Smooth muscle cell of bladder (primary cell): ENCODE data around the gene DAZ1. TPM values are rescaled to one million over a fixed set of nuclear protein-coding genes. Genes with fewer than 3 reads are reported as not detected.

Source experiments
- total RNA-seq: library from RNA; depleted of rRNA; stranded (reverse); fragments of >200 nt; gene quantifications from 2 replicates; pipeline ENCODE4 v1.2.3, GENCODE V29; 2014

The DAZ1 gene, protein sequence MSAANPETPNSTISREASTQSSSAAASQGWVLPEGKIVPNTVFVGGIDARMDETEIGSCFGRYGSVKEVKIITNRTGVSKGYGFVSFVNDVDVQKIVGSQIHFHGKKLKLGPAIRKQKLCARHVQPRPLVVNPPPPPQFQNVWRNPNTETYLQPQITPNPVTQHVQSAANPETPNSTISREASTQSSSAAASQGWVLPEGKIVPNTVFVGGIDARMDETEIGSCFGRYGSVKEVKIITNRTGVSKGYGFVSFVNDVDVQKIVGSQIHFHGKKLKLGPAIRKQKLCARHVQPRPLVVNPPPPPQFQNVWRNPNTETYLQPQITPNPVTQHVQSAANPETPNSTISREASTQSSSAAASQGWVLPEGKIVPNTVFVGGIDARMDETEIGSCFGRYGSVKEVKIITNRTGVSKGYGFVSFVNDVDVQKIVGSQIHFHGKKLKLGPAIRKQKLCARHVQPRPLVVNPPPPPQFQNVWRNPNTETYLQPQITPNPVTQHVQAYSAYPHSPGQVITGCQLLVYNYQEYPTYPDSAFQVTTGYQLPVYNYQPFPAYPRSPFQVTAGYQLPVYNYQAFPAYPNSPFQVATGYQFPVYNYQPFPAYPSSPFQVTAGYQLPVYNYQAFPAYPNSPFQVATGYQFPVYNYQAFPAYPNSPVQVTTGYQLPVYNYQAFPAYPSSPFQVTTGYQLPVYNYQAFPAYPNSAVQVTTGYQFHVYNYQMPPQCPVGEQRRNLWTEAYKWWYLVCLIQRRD
- total RNA-seq: not detected in 2 replicates

DNA sequence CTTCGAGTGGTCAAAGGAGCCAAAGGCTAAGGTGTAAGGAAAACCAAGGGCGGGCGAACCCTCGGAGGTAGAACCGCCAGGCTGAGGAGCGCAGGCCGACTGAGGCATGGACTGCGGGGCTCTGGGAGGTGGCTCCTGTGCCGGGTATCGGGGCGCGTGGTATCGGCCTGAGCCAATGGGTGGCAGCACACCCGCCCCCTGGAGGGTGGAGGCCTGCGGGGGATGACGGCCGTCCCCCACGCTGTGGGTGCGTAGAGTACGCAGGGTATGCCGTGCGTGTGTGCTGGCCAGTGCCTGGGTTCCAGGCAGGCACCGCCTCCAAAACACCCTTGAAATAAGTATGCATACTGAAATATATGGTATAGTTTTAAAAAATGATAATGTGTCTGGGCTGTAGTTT lies at the start of gene DAZ1:
TSS of gene DAZ1 (minus strand) at position 101 of the 400 bp plus-strand sequence. CDS start 208 bp downstream, outside the sequence.

DNA sequence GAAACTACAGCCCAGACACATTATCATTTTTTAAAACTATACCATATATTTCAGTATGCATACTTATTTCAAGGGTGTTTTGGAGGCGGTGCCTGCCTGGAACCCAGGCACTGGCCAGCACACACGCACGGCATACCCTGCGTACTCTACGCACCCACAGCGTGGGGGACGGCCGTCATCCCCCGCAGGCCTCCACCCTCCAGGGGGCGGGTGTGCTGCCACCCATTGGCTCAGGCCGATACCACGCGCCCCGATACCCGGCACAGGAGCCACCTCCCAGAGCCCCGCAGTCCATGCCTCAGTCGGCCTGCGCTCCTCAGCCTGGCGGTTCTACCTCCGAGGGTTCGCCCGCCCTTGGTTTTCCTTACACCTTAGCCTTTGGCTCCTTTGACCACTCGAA lies 20.4 kb upstream of the DAZ1 start, which contains the start of gene DAZ2:
TSS of gene DAZ2 (plus strand) at position 301 of the 400 bp plus-strand sequence. CDS start 208 bp downstream, outside the sequence.

Other genes with a start within 250 kb of the DAZ1 start
- gene BPY2, start 214.7 kb downstream of the DAZ1 start, total RNA-seq: not detected in 2 replicates
- gene DAZ2, start 20.5 kb upstream of the DAZ1 start, total RNA-seq: not detected in 2 replicates